Measurements from ENCODE around the gene MVB12B.

- TF ChIP-seq CTCF (IDR thresholded peaks at IDR 0.05) (no peak), POLR2A (IDR thresholded peaks at IDR 0.05) (no peak)
Measured at GRCh38 chr9:126421567-126422428, 95.2 kb downstream of the MVB12B start.
